D721Med (cell line): Measurements from ENCODE around the gene PLEKHM3.

Experiments used
- DNase-seq: peaks from one replicate; pipeline ENCODE4 v3.0.0; 2011; ENCODE audit warnings: low spot score; ENCODE audit not compliant: insufficient read length
- FAIRE-seq: peaks from 2 replicates; lab custom pipeline; 2011; peaks lifted over from hg19 to GRCh38; lab: Jason Lieb, UNC
- CTCF ChIP-seq: IDR thresholded peaks from 2 replicates; pipeline ENCODE4 v1.5.1; 2012; ENCODE audit warnings: mild to moderate bottlenecking, control low read depth; ENCODE audit not compliant: insufficient read depth; ENCODE audit errors: missing control alignments

The PLEKHM3 gene

GRCh38 chr2:208001924-208002323, 23.4 kb downstream of the PLEKHM3 start:
- no peak for FAIRE-seq
- no peak for DNase-seq
- TF ChIP-seq CTCF = no peak

- DNase-seq = no peak
Observed at GRCh38 chr2:208000701-208001395, 24.5 kb downstream of the PLEKHM3 start.

GRCh38 chr2:207996848-207997247, 28.5 kb downstream of the PLEKHM3 start:
- no peak for FAIRE-seq
- no peak for TF ChIP-seq CTCF

More at GRCh38 chr2:208000701-208001395, 24.5 kb downstream of the PLEKHM3 start:
- TF ChIP-seq CTCF = no peak
- no peak for FAIRE-seq

GRCh38 chr2:207995887-207996286, 29.4 kb downstream of the PLEKHM3 start:
- FAIRE-seq = no peak

More at GRCh38 chr2:207996848-207997247, 28.5 kb downstream of the PLEKHM3 start:
- no peak for DNase-seq

DNA sequence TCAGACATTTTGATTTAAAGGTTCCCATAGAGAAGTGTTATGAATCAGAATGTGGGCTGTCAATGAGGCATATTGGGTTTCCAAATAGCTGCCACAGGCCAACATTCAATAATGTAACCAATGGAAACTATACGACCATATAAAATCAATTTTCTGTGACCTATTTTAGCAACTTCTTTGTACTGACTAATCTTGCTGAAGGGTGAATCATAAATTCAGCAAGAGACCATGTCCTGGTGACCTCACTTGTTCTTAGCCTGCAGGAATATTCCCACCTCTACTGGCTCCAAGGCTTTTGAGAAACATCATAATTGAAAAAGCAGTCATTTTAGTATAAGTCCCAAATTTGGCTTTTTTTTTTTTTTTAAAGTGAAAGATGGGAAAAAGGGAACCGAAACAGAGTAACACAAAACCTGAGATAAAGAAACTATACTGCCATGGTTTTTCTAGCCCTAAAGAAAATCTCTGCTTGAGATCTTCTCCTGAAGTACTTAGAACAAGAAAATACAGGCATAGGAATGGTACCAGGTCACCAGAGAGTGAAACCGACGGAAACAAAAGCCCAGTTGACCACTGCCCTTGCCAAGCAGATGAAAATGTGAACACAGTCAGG, 32.1 kb downstream of the PLEKHM3 start:
- DNase-seq (no peak), FAIRE-seq (no peak)
- TF ChIP-seq CTCF = no peak

More at GRCh38 chr2:207995887-207996286, 29.4 kb downstream of the PLEKHM3 start:
- no peak for TF ChIP-seq CTCF
- no peak for DNase-seq

DNA sequence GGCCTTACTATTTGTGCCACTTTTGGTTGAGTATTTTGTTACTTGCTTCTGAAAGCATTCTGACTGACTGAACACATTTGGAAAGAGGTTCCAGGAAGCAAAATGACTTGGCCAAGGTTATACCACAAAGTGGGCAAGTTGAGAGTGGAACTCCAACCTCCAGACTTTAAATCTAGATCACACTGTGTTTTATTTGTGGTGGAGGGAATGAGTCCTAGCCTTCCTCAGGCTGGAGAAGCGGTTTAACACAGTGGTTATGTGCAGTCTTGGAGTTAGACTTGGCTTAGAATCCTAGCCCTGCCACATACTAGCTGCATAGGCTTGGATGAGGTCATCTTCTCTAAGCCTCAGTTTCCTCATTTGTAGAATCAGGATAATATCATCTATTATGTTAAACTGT, 33.4 kb downstream of the PLEKHM3 start:
- no peak for FAIRE-seq

More for the DNA sequence above, 33.4 kb downstream of the PLEKHM3 start:
- no peak for TF ChIP-seq CTCF
- no peak for DNase-seq
